Breast epithelium (tissue), 4 donors: ENCODE data around the gene CCDC70. TPM values are rescaled to one million over a fixed set of nuclear protein-coding genes. Genes with fewer than 3 reads are reported as not detected.

Experiments
- DNase-seq, 2 donors: peaks; one replicate each; pipeline ENCODE4 v3.0.0-alpha.2; 2019; ENCODE audit warnings: low spot score in 2 of 2
- H3K27ac ChIP-seq, 2 donors: fragments of 200-600 bp; sonication (generic) in 1 of 2; one replicate each; pipeline ENCODE4 v1.5.1; 2016 to 2019; ENCODE audit warnings: mild to moderate bottlenecking in 1 of 2
- H3K27me3 ChIP-seq, 2 donors: fragments of 200-600 bp; sonication (generic) in 1 of 2; one replicate each; pipeline versions ENCODE4 v1.5.1 to v1.6.0; 2017 to 2019; ENCODE audit warnings: control low read depth in 1 of 2, mild to moderate bottlenecking in 1 of 2
- H3K36me3 ChIP-seq: fragments of 200-600 bp; one replicate; pipeline ENCODE4 v1.5.1; 2019
- H3K4me1 ChIP-seq, 2 donors: fragments of 200-600 bp; sonication (generic); one replicate each; pipeline ENCODE4 v1.5.1; 2016 to 2019; ENCODE audit warnings: control low read depth in 1 of 2
- H3K4me3 ChIP-seq, 3 donors: fragments of 200-600 bp; sonication (generic); 1 replicate in 2 of 3; 2 replicates in 1 of 3; pipeline ENCODE4 v1.5.1; 2016 to 2019; ENCODE audit warnings: mild to moderate bottlenecking in 3 of 3, moderate library complexity in 2 of 3
- H3K9me3 ChIP-seq, 2 donors: fragments of 200-600 bp; sonication (generic) in 1 of 2; one replicate each; pipeline ENCODE4 v1.5.1; 2016 to 2019; ENCODE audit warnings: control low read depth in 1 of 2
- CTCF ChIP-seq, 3 donors: fragments of 450-650 bp; IDR thresholded peaks; one replicate each; pipeline ENCODE4 v1.5.1; 2016 to 2017; ENCODE audit warnings: antibody characterized with exemption in 3 of 3, mild to moderate bottlenecking in 3 of 3, moderate library complexity in 3 of 3
- POLR2A ChIP-seq: fragments of 450-650 bp; IDR thresholded peaks from one replicate; pipeline ENCODE4 v1.6.1; 2016; ENCODE audit warnings: antibody characterized with exemption, mild to moderate bottlenecking, moderate library complexity
- POLR2AphosphoS5 ChIP-seq, 3 donors: sonication (generic); formaldehyde crosslinking; IDR thresholded peaks; one replicate each; pipeline ENCODE4 v1.6.1; 2017; ENCODE audit warnings: antibody characterized with exemption in 3 of 3
- intact Hi-C: fragments of 100-400 bp; cut with DNase I; formaldehyde crosslinking; loops from one replicate; pipeline ENCODE4 v1.15.1; 2023; ENCODE audit warnings: low total_unique reads
- total RNA-seq, 3 donors: library from RNA; depleted of rRNA; stranded (reverse); fragments of >200 nt; gene quantifications; one replicate each; pipeline ENCODE4 v1.1.0, GENCODE V29; 2016

CCDC70 gene
- total RNA-seq, 3 donors from 2014 or later = not detected

- Histone ChIP-seq H3K4me3 (no peak overlapping the region), H3K27me3 (no peaks in the 10 kb centered on the region), H3K27ac (no peak overlapping the region), H3K36me3 (no peaks in the 10 kb centered on the region), H3K4me1 (no peaks in the 10 kb centered on the region), H3K9me3 (no peaks in the 10 kb centered on the region)
- TF ChIP-seq POLR2AphosphoS5 (IDR thresholded peaks at IDR 0.05) (no peak), POLR2A (no peak), CTCF (IDR thresholded peaks at IDR 0.05) (no peak)
- intact Hi-C loops = no loop called here
- no peak for DNase-seq
Measured at GRCh38 chr13:51843529-51843928, 18.2 kb upstream of the CCDC70 start.

DNA sequence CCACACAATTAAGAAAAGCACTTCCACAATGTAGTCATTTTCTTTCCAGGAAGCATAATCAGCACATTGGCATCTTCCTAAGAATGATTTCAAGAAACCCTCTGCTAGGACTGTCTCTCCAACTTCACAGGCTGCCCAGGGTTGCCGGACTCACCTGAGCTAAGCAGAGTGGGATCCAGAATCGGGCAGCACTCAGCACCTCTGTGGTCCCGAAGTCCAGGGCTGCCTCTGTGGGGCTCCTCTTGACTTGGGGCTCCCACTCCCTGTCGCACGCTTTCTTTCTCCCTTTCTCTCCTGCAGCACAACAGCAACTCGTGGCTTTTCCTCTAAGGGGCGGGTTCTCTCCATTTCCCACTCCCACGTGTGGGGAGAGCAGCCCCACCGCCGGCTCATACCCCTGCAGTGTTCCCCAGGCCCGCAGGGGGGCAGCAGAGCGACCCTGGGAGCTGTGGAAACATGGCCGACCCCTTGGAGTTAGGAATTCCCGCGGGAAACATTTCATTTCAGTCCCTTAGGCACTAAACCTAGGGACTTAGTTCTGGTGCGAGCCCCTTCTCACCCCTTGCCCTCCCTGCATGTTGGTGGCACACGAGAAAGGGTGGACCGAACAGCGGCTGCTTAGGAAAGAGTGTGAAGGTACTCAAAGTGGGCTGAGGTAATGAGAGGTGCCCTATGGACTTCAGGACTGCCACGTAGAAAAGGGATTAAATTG lies 16.8 kb upstream of the CCDC70 start, which contains the start of gene TMEM272:
TMEM272 (minus strand) TSS at position 316 of the 712 bp plus-strand sequence. CDS start 6,647 bp downstream, outside the sequence.
- no peak for TF ChIP-seq POLR2AphosphoS5 (IDR thresholded peaks at IDR 0.05)
- TF ChIP-seq CTCF (IDR thresholded peaks at IDR 0.05) = peak; percentile 49 to 69 (median 58)
- Histone ChIP-seq H3K4me3 (peak within 1 kb of the TSS in 2 of 3 donors; percentile 31 to 55), H3K27ac (no peak within 1 kb of the TSS), H3K27me3 (no peaks in the 10 kb centered on the region), H3K36me3 (no peaks in the 10 kb centered on the region), H3K9me3 (no peaks in the 10 kb centered on the region), H3K4me1 (no peaks in the 10 kb centered on the region)
- intact Hi-C loops = no loop called here
- DNase-seq = no peak

GRCh38 chr13:51845574-51846318 lies 16.0 kb upstream of the CCDC70 start:
- H3K27ac ChIP-seq = no peak overlapping the region
- no peak for DNase-seq
- H3K36me3 ChIP-seq = no peaks in the 10 kb centered on the region
- intact Hi-C loops = no loop called here
- H3K27me3 ChIP-seq = no peaks in the 10 kb centered on the region
- H3K4me3 ChIP-seq = peak overlapping the region in 1 of 3 donors; percentile 55
- no peaks in the 10 kb centered on the region for H3K9me3 ChIP-seq
- TF ChIP-seq POLR2A = no peak
- no peak for TF ChIP-seq POLR2AphosphoS5 (IDR thresholded peaks at IDR 0.05)
- no peaks in the 10 kb centered on the region for H3K4me1 ChIP-seq

GRCh38 chr13:51846756-51847155 lies 15.0 kb upstream of the CCDC70 start:
- H3K36me3 ChIP-seq = no peaks in the 10 kb centered on the region
- DNase-seq = no peak
- H3K27ac ChIP-seq = no peak overlapping the region
- TF ChIP-seq POLR2A = no peak
- TF ChIP-seq CTCF (IDR thresholded peaks at IDR 0.05) = no peak
- H3K4me1 ChIP-seq = no peaks in the 10 kb centered on the region
- intact Hi-C loops = no loop called here
- H3K9me3 ChIP-seq = no peaks in the 10 kb centered on the region
- H3K4me3 ChIP-seq = no peak overlapping the region
- H3K27me3 ChIP-seq = no peaks in the 10 kb centered on the region

DNA sequence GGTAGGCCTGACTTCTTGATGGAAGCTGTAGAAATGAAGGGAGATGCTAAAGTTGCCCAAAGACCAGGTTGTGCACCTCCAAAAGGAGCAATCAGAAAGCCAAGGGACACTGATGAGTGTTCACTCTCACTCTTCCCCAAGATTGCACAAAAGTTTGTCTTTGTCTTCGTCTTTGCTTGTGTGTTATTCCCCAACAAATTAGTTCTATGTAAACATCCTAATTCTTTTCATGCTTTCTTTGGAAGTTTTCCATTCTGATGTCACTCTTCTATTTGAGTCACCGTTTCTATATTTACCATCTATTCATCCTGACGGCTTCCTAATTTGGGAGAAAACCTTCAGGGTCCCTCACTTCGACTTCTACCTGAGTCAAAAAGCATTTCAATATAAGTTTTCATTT lies 13.1 kb upstream of the CCDC70 start:
- H3K4me1 ChIP-seq = no peaks in the 10 kb centered on the region
- H3K9me3 ChIP-seq = no peaks in the 10 kb centered on the region
- H3K27me3 ChIP-seq = no peaks in the 10 kb centered on the region
- no peak for DNase-seq
- H3K27ac ChIP-seq = no peak overlapping the region
- TF ChIP-seq POLR2AphosphoS5 (IDR thresholded peaks at IDR 0.05) (no peak), POLR2A (no peak), CTCF (IDR thresholded peaks at IDR 0.05) (no peak)
- intact Hi-C loops = no loop called here
- no peaks in the 10 kb centered on the region for H3K36me3 ChIP-seq
- H3K4me3 ChIP-seq = no peak overlapping the region
